NCI-H345 treated with DMSO at 0.1 percent for 48 hours (cell line): ENCODE measurements around the gene FAM20A.

Source experiments
- DNase-seq: peaks from one replicate; lab custom pipeline; 2025; ENCODE audit not compliant: unreplicated experiment; lab: John Stamatoyannopoulos, UW

The FAM20A gene

GRCh38 chr17:68600931-68601564 is at the start of gene FAM20A:
FAM20A (minus strand) TSS chr17:68601367; CDS start chr17:68600666, 701 bp downstream.
- DNase-seq, result peak; percentile 38

- DNase-seq, result no peak
Measured at GRCh38 chr17:68649324-68649723, 48.2 kb upstream of the FAM20A start.

GRCh38 chr17:68646626-68647526 is 45.7 kb upstream of the FAM20A start:
- no peak for DNase-seq

GRCh38 chr17:68642118-68642412 is 40.9 kb upstream of the FAM20A start:
- DNase-seq, result no peak

GRCh38 chr17:68641276-68642117 is 40.3 kb upstream of the FAM20A start:
- DNase-seq, result no peak

- no peak for DNase-seq
Measured at GRCh38 chr17:68640242-68640989, 39.2 kb upstream of the FAM20A start.

- DNase-seq, result no peak
Measured at GRCh38 chr17:68634345-68634876, 33.2 kb upstream of the FAM20A start.

DNA sequence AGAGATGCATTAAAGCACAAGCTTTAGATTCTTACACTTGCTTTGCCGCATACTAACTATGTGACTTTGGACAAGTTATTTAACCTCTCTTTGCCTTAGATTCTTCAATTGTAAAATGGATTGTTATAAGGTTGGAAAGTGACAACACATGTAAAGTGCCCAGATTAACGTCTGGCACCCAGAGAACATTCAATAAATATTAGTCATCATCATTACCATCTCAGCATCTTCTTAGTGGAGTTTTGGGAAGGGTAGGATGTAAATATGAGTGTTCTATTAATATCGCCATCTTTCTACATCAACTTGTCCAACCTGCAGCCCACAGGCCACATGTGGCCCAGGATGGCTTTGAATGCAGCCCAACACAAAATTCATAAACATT is 27.4 kb upstream of the FAM20A start:
- no peak for DNase-seq

GRCh38 chr17:68627956-68628575 is 26.9 kb upstream of the FAM20A start:
- DNase-seq, result no peak

GRCh38 chr17:68624381-68624780 is 23.2 kb upstream of the FAM20A start:
- no peak for DNase-seq

- no peak for DNase-seq
Measured at GRCh38 chr17:68623811-68624210, 22.6 kb upstream of the FAM20A start.

- DNase-seq, result no peak
Measured at GRCh38 chr17:68622423-68622822, 21.3 kb upstream of the FAM20A start.

- DNase-seq, result no peak
Measured at GRCh38 chr17:68621065-68621464, 19.9 kb upstream of the FAM20A start.

DNA sequence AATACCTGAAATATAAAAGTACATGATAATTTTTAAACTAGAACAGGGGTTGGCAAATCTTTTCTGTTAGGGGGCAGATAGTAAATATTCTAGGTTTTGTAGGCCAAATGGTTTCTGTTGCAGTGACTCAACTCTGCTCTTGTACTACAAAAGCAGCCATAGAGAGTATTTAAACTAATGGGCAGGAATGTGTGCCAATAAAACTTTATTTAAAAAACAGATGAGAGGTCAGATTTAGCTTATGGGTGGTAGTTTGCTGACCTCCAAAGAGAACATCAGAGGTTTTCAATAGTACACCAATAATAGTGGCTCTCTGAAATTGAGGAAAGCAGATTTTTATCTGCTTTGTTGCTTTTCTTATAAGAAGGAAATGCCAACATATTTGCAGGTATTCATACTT is 15.2 kb upstream of the FAM20A start:
- DNase-seq, result no peak

- no peak for DNase-seq
Measured at GRCh38 chr17:68614718-68615117, 13.6 kb upstream of the FAM20A start.

DNA sequence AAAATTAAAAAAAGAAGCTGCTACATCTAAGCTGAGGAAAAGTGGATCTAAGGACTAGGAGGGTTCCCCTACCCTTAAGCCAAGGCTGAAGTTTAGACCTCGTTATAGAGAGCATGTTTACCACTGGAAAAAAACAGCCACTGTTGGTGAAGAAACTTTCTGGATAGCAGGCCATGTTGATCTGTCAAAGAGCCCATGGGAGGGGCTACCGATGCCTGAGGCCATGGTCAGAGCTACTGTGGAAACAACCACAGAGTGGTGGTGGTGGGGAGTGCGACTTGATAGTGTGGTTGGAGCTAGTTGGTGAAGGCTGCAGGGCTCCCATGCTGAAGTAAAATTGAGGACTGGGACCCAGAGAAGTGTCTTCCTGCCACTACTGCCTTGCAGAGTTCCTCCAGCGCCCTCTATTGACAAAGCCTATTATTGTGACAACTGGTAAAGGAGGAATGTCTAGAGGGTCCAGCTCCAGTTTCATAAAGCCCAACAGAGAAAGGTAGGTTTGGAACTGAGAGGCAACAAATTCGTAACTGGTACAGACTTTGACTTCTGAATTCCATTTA is 12.7 kb upstream of the FAM20A start:
- DNase-seq, result peak; percentile 29

DNA sequence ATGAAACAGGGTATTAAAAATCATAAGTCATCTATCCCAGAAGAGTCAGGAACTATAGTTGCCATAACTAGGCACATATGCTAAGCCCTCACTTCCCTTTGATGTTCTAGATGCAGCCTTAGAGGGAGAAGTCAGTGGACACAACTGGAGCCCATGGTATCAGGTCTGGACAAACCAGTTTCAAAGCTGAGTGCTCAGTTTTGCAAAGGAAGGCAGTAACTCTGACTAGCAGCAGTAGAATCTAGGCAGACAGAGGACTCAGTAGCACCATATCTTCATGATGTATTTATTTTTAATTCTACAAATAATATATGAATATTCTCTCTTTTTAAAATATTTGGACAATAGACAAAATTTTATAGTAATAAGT is 11.7 kb upstream of the FAM20A start:
- DNase-seq, result no peak

DNA sequence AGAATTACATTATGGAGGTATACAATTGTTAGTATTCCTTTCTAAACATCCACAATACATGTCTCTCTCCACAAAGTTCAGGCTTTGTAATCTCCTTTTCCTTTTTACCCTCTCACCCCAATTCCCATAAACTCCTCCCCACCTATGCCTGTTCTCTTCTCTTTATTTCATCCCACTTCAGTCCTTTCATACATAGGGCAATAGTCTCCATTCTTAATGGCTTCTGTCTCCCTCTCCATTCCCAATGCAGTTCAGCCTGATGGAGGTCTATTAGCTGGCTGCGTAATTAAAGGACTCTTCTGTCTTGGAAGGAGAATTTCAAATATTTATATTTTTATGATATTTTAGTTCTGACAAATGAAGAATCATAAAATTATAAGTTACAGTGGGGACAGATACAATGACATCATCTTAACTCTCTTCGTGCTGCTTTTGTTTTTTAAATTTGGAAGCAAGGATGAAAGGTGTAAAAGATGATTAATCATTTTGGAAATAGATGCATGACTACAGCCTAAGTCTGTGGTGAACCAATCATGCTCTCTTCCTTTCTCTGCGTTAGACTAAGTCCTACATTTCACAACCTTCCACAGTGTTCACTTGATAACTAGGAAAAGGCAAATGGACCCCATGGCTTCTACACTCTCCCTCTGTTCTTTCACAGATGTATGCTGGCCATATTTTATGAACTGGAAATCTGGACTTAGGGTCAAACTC is 11.2 kb upstream of the FAM20A start:
- no peak for DNase-seq
